ENCODE measurements around the gene TMEM269.

Gene TMEM269

GRCh38 chr1:42784946-42785693 lies at the start of gene TMEM269:
Gene TMEM269 (plus strand): TSS chr1:42784991. CDS start chr1:42789894, 4,903 bp downstream.
- no peak for DNase-seq
- no peaks in the 10 kb centered on the region for H3K9me2 ChIP-seq (replicated peaks; ENCODE audit: insufficient read depth, low read length)
- no peaks in the 10 kb centered on the region for H4K20me1 ChIP-seq (ENCODE audit: insufficient read depth, low read length)
- H3K4me3 ChIP-seq (ENCODE audit: low read length), result no peak within 1 kb of the TSS
- H3K27me3 ChIP-seq (replicated peaks; ENCODE audit: insufficient read depth, low read length), result no peaks in the 10 kb centered on the region
- no peak within 1 kb of the TSS for H2AFZ ChIP-seq (ENCODE audit: low read length)
- no peaks in the 10 kb centered on the region; the same call in 1 of the 2 replicates for H3K36me3 ChIP-seq (replicated peaks; ENCODE audit: insufficient read depth, low read length)
- no peak within 1 kb of the TSS for H3K4me2 ChIP-seq (ENCODE audit: low read depth, low read length)
- no peaks in the 10 kb centered on the region for H3K79me2 ChIP-seq (ENCODE audit: low read length)
- TF ChIP-seq EZH2 (optimal IDR thresholded peaks at IDR 0.05; ENCODE audit: low read depth, low read length) (no peak), EZH2phosphoT487 (IDR thresholded peaks at IDR 0.05; ENCODE audit: low read length) (no peak), CTCF (IDR thresholded peaks at IDR 0.05; ENCODE audit: low read length) (no peak)
- no peak within 1 kb of the TSS for H3K27ac ChIP-seq (ENCODE audit: low read length)
- no peak within 1 kb of the TSS for H3K9ac ChIP-seq (ENCODE audit: low read length)
- H3K4me1 ChIP-seq (ENCODE audit: low read length), result no peaks in the 10 kb centered on the region
- H3F3A ChIP-seq (ENCODE audit: insufficient read depth, low read length), result no peaks in the 10 kb centered on the region
- no peaks in the 10 kb centered on the region for H3K9me3 ChIP-seq (replicated peaks; ENCODE audit: insufficient read depth, low read length)

GRCh38 chr1:42735056-42735455 lies 49.7 kb upstream of the TMEM269 start:
- no peak for DNase-seq
- H4K20me1 ChIP-seq (ENCODE audit: insufficient read depth, low read length), result no peaks in the 10 kb centered on the region
- no peak overlapping the region for H2AFZ ChIP-seq (ENCODE audit: low read length)
- H3K9ac ChIP-seq (ENCODE audit: low read length), result no peak overlapping the region
- H3K79me2 ChIP-seq (ENCODE audit: low read length), result no peaks in the 10 kb centered on the region
- H3K36me3 ChIP-seq (replicated peaks; ENCODE audit: insufficient read depth, low read length), result no peaks in the 10 kb centered on the region
- H3K9me2 ChIP-seq (replicated peaks; ENCODE audit: insufficient read depth, low read length), result no peaks in the 10 kb centered on the region
- no peak overlapping the region for H3K4me3 ChIP-seq (ENCODE audit: low read length)
- H3K27ac ChIP-seq (ENCODE audit: low read length), result no peak overlapping the region
- H3K4me2 ChIP-seq (ENCODE audit: low read depth, low read length), result no peak overlapping the region
- H3K27me3 ChIP-seq (replicated peaks; ENCODE audit: insufficient read depth, low read length), result no peaks in the 10 kb centered on the region
- TF ChIP-seq EZH2 (optimal IDR thresholded peaks at IDR 0.05; ENCODE audit: low read depth, low read length), result no peak
- no peak for TF ChIP-seq EZH2phosphoT487 (IDR thresholded peaks at IDR 0.05; ENCODE audit: low read length)
- no peak for TF ChIP-seq CTCF (IDR thresholded peaks at IDR 0.05; ENCODE audit: low read length)
- no peaks in the 10 kb centered on the region for H3F3A ChIP-seq (ENCODE audit: insufficient read depth, low read length)
- H3K9me3 ChIP-seq (replicated peaks; ENCODE audit: insufficient read depth, low read length), result no peaks in the 10 kb centered on the region
- no peaks in the 10 kb centered on the region for H3K4me1 ChIP-seq (ENCODE audit: low read length)

GRCh38 chr1:42735477-42736105 lies 49.2 kb upstream of the TMEM269 start:
- no peak overlapping the region for H3K9ac ChIP-seq (ENCODE audit: low read length)
- H3K27ac ChIP-seq (ENCODE audit: low read length), result no peak overlapping the region
- TF ChIP-seq CTCF (IDR thresholded peaks at IDR 0.05; ENCODE audit: low read length) (no peak), EZH2 (optimal IDR thresholded peaks at IDR 0.05; ENCODE audit: low read depth, low read length) (no peak)
- no peak overlapping the region for H3K4me2 ChIP-seq (ENCODE audit: low read depth, low read length)
- no peaks in the 10 kb centered on the region for H3K9me3 ChIP-seq (replicated peaks; ENCODE audit: insufficient read depth, low read length)
- H3F3A ChIP-seq (ENCODE audit: insufficient read depth, low read length), result no peaks in the 10 kb centered on the region
- no peaks in the 10 kb centered on the region for H3K79me2 ChIP-seq (ENCODE audit: low read length)
- H3K36me3 ChIP-seq (replicated peaks; ENCODE audit: insufficient read depth, low read length), result no peaks in the 10 kb centered on the region
- no peak for DNase-seq
- no peak overlapping the region for H3K4me3 ChIP-seq (ENCODE audit: low read length)
- no peak overlapping the region for H2AFZ ChIP-seq (ENCODE audit: low read length)
- H4K20me1 ChIP-seq (ENCODE audit: insufficient read depth, low read length), result no peaks in the 10 kb centered on the region
- no peaks in the 10 kb centered on the region for H3K4me1 ChIP-seq (ENCODE audit: low read length)
- H3K9me2 ChIP-seq (replicated peaks; ENCODE audit: insufficient read depth, low read length), result no peaks in the 10 kb centered on the region
- no peaks in the 10 kb centered on the region for H3K27me3 ChIP-seq (replicated peaks; ENCODE audit: insufficient read depth, low read length)

All from MM.1S (cell line).